SK-N-SH (cell line): ENCODE data around the gene NLN. TPM values are rescaled to one million over a fixed set of nuclear protein-coding genes. Genes with fewer than 3 reads are reported as not detected.

Experiments used
- CTCF ChIA-PET: fragments of 300-600, 350-600 bp; formaldehyde crosslinking; extraction: SDS; loops from one replicate; lab custom pipeline; 2021; lab: Yijun Ruan, JAX
- POLR2A ChIA-PET: fragments of 350-600 bp; sonication (Branson Sonifier 250); formaldehyde crosslinking; extraction: SDS; loops from one replicate; lab custom pipeline; 2020; ENCODE audit warnings: antibody characterized with exemption, inconsistent platforms; lab: Yijun Ruan, JAX
- DNase-seq: peaks from one replicate; pipeline ENCODE4 v3.0.0; 2012
- H2AFZ ChIP-seq: fragments of 200-600 bp; sonication (generic); 2 replicates; pipeline ENCODE4 v1.8.1; 2016; ENCODE audit warnings: antibody characterized with exemption, mild to moderate bottlenecking, low read depth
- H3F3A ChIP-seq: fragments of 200-600 bp; sonication (generic); replicated peaks from 2 replicates; pipeline ENCODE3; 2016; ENCODE audit warnings: antibody characterized with exemption, mild to moderate bottlenecking; ENCODE audit not compliant: insufficient read depth
- H3K27ac ChIP-seq, 2 experiments: fragments of 200-500 bp in 1 of 2; fragments of 200-600 bp in 1 of 2; sonication (Bioruptor generic) in 1 of 2; sonication (generic), shearing (Covaris generic) in 1 of 2; 2 replicates each; pipeline versions ENCODE4 v1.5.1 to v1.6.1; 2014 to 2016; ENCODE audit warnings: low read depth in 2 of 2, inconsistent platforms in 1 of 2, low read length in 1 of 2, mild to moderate bottlenecking in 1 of 2, mixed read lengths in 1 of 2
- H3K27me3 ChIP-seq: fragments of 200-600 bp; sonication (generic), shearing (Covaris generic); 2 replicates; pipeline ENCODE4 v1.6.1; 2016; ENCODE audit warnings: mixed run types; ENCODE audit not compliant: insufficient read depth
- H3K36me3 ChIP-seq, 2 experiments: fragments of 200-500 bp in 1 of 2; fragments of 200-600 bp in 1 of 2; sonication (Bioruptor generic) in 1 of 2; sonication (generic) in 1 of 2; replicated peaks in 1 of 2; 2 replicates each; pipeline versions ENCODE3 to v1.5.1; 2014 to 2016; ENCODE audit warnings: low read length in 1 of 2, mild to moderate bottlenecking in 1 of 2; ENCODE audit not compliant: insufficient read depth in 2 of 2, control insufficient read depth in 1 of 2
- H3K4me1 ChIP-seq, 2 experiments: fragments of 200-500 bp in 1 of 2; fragments of 200-600 bp in 1 of 2; sonication (Bioruptor generic) in 1 of 2; sonication (generic), shearing (Covaris generic) in 1 of 2; 2 replicates each; pipeline versions ENCODE4 v1.5.1 to v1.6.1; 2014 to 2016; ENCODE audit warnings: low read depth in 1 of 2, low read length in 1 of 2, mixed run types in 1 of 2; ENCODE audit not compliant: insufficient read depth in 2 of 2, control insufficient read depth in 1 of 2
- H3K4me2 ChIP-seq: fragments of 200-600 bp; sonication (generic), shearing (Covaris generic); 2 replicates; pipeline ENCODE4 v1.6.1; 2017; ENCODE audit warnings: mixed run types
- H3K4me3 ChIP-seq, 2 experiments: fragments of 200-500 bp in 1 of 2; fragments of 200-600 bp in 1 of 2; sonication (Bioruptor generic) in 1 of 2; sonication (generic), shearing (Covaris generic) in 1 of 2; 2 replicates each; pipeline versions ENCODE4 v1.5.1 to v1.8.1; 2014 to 2016; ENCODE audit warnings: low read depth in 2 of 2, inconsistent platforms in 1 of 2, low read length in 1 of 2, mild to moderate bottlenecking in 1 of 2, mixed read lengths in 1 of 2, moderate library complexity in 1 of 2
- H3K79me2 ChIP-seq: fragments of 200-600 bp; sonication (generic); 2 replicates; pipeline ENCODE4 v1.8.1; 2017; ENCODE audit warnings: mild to moderate bottlenecking; ENCODE audit not compliant: insufficient read depth
- H3K9ac ChIP-seq: fragments of 200-600 bp; sonication (generic); 2 replicates; pipeline ENCODE4 v1.6.1; 2017; ENCODE audit warnings: mixed run types
- H3K9me2 ChIP-seq: fragments of 200-600 bp; sonication (generic); 2 replicates; pipeline ENCODE4 v1.6.1; 2017; ENCODE audit warnings: mixed run types
- H3K9me3 ChIP-seq: fragments of 200-600 bp; sonication (generic); 2 replicates; pipeline ENCODE4 v1.6.1; 2017; ENCODE audit warnings: mixed run types, mild to moderate bottlenecking, moderate library complexity
- H4K20me1 ChIP-seq: fragments of 200-600 bp; sonication (generic); 2 replicates; pipeline ENCODE4 v1.6.1; 2017; ENCODE audit warnings: mild to moderate bottlenecking, mixed run types; ENCODE audit not compliant: insufficient read depth
- ELF1 ChIP-seq: IDR thresholded peaks from 2 replicates; pipeline ENCODE4 v1.4.0; 2012
- EZH2phosphoT487 ChIP-seq: fragments of 200-600 bp; sonication (generic); IDR thresholded peaks from 2 replicates; pipeline ENCODE4 v1.6.1; 2017; ENCODE audit warnings: low read depth, mixed run types, mild to moderate bottlenecking, antibody characterized with exemption, moderate library complexity, borderline replicate concordance
- FOXM1 ChIP-seq: IDR thresholded peaks from 2 replicates; pipeline ENCODE4 v1.4.0; 2012; ENCODE audit warnings: low read depth, mild to moderate bottlenecking
- GABPA ChIP-seq: IDR thresholded peaks from 2 replicates; pipeline ENCODE4 v1.4.0; 2012; ENCODE audit warnings: low read depth, mild to moderate bottlenecking
- MEF2A ChIP-seq: IDR thresholded peaks from 2 replicates; pipeline ENCODE4 v1.4.0; 2012; ENCODE audit warnings: low read depth, borderline replicate concordance
- NRF1 ChIP-seq: IDR thresholded peaks from 2 replicates; pipeline ENCODE4 v1.6.1; 2012; ENCODE audit warnings: low read depth, mild to moderate bottlenecking, low read length
- POLR2AphosphoS5 ChIP-seq: IDR thresholded peaks from 2 replicates; pipeline ENCODE4 v1.6.1; 2012; ENCODE audit warnings: low read depth, low read length
- RCOR1 ChIP-seq: fragments of 150-350 bp; IDR thresholded peaks from 2 replicates; pipeline ENCODE4 v1.6.1; 2017; ENCODE audit warnings: antibody characterized with exemption, low read length
- RFX5 ChIP-seq: IDR thresholded peaks from 2 replicates; pipeline ENCODE4 v1.6.1; 2012; ENCODE audit warnings: mild to moderate bottlenecking, improper control_type of control experiment, low read length
- SIN3A ChIP-seq: IDR thresholded peaks from 2 replicates; pipeline ENCODE4 v1.6.1; 2012; ENCODE audit warnings: low read depth, mild to moderate bottlenecking, low read length, moderate library complexity, borderline replicate concordance
- TCF12 ChIP-seq: IDR thresholded peaks from 2 replicates; pipeline ENCODE4 v1.4.0; 2012
- TEAD4 ChIP-seq: IDR thresholded peaks from 2 replicates; pipeline ENCODE4 v1.4.0; 2012; ENCODE audit warnings: mild to moderate bottlenecking, borderline replicate concordance; ENCODE audit not compliant: insufficient read depth
- YY1 ChIP-seq: IDR thresholded peaks from 2 replicates; pipeline ENCODE4 v1.4.0; 2012; ENCODE audit warnings: low read depth, mild to moderate bottlenecking
- WGBS: methylation state at CpG from one replicate; pipeline ENCODE4 v1.1.6; 2017; ENCODE audit warnings: low lambda C conversion rate; 5-methylcytosine and 5-hydroxymethylcytosine counted together
- polyA plus RNA-seq, 3 experiments: library from polyadenylated mRNA; depleted of rRNA; stranded (reverse); fragments of >200 nt; gene quantifications; 2 replicates each; pipeline ENCODE4 v1.2.3, GENCODE V29; 2012
- TF ChIP-seq, protein P1 (sequence below): IDR thresholded peaks from 2 replicates; pipeline ENCODE4 v1.6.1; 2012; ENCODE audit warnings: mild to moderate bottlenecking, low read depth, low read length, moderate library complexity
- TF ChIP-seq, protein P2 (sequence below): IDR thresholded peaks from 2 replicates; pipeline ENCODE4 v1.4.0; 2012; ENCODE audit warnings: low read depth
- TF ChIP-seq, protein P3 (sequence below): fragments of 150-350 bp; IDR thresholded peaks from 2 replicates; pipeline ENCODE4 v1.6.1; 2016; ENCODE audit warnings: mild to moderate bottlenecking, low read depth, low read length
- TF ChIP-seq, protein P4 (sequence below): fragments of 200-600 bp; sonication (generic); IDR thresholded peaks from 2 replicates; pipeline ENCODE4 v1.6.1; 2017; ENCODE audit warnings: antibody characterized with exemption, mild to moderate bottlenecking, moderate library complexity
- TF ChIP-seq, protein P5 (sequence below): IDR thresholded peaks from 2 replicates; pipeline ENCODE4; 2012
- TF ChIP-seq, protein P6 (sequence below): IDR thresholded peaks from 2 replicates; pipeline ENCODE4 v1.4.0; 2012; ENCODE audit warnings: low read depth, borderline replicate concordance
- TF ChIP-seq, protein P7 (sequence below): IDR thresholded peaks from 2 replicates; pipeline ENCODE4 v1.4.0; 2012; ENCODE audit warnings: low read depth, borderline replicate concordance

Gene NLN
- polyA plus RNA-seq, 1 of the 3 experiments (the other 2 are of a cell fraction): 17.1 TPM

DNA sequence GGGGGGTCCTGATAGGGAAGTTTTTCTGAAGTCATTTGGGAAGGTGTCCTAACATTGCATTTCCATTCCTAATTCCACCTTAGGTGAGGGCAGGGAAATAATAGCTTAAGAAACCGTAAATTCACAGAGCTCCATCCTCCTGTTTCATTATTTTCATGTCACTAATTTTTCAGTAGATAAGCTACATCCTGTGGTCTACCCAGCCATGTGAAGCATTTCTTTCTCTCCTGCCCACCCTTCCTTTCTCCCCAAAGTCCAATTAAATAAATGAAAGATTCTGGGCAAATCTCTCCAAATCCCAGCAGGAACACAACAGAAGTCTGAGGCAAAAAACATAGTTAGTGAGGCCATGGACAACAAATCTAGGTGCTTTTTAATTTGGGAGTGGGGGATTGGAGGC lies 109.3 kb downstream of the NLN start:
- Histone ChIP-seq H3K4me2 (no peak overlapping the region), H3K27me3 (no peaks in the 10 kb centered on the region), H3K79me2 (no peaks in the 10 kb centered on the region), H4K20me1 (no peaks in the 10 kb centered on the region), H2AFZ (no peak overlapping the region), H3K4me3 (no peak overlapping the region), H3K9me2 (no peaks in the 10 kb centered on the region), H3K9me3 (no peaks in the 10 kb centered on the region), H3F3A (peaks cover 22% of the 10 kb centered on the region), H3K27ac (peak overlapping the region in 1 of 2 experiments; percentile 25; a peak in 1 of 4 replicates), H3K4me1 (peaks cover 14 to 27% of the 10 kb centered on the region in 2 experiments; a peak in 3 of 4 replicates), H3K9ac (no peak overlapping the region), H3K36me3 (no peaks in the 10 kb centered on the region)
- 70% methylated on average over 1 of the region's 1 CpG for WGBS
- ChIA-PET CTCF (interaction anchor here (0.6 to 1.3 kb wide), 3 partner anchors 10 to 74 kb away, joined by 3 read pairs; no protein-coding TSS in a partner anchor), POLR2A (no interaction called here)
- no peak for DNase-seq
- no peak for TF ChIP-seq NRF1
- TF ChIP-seq, protein P1, sequence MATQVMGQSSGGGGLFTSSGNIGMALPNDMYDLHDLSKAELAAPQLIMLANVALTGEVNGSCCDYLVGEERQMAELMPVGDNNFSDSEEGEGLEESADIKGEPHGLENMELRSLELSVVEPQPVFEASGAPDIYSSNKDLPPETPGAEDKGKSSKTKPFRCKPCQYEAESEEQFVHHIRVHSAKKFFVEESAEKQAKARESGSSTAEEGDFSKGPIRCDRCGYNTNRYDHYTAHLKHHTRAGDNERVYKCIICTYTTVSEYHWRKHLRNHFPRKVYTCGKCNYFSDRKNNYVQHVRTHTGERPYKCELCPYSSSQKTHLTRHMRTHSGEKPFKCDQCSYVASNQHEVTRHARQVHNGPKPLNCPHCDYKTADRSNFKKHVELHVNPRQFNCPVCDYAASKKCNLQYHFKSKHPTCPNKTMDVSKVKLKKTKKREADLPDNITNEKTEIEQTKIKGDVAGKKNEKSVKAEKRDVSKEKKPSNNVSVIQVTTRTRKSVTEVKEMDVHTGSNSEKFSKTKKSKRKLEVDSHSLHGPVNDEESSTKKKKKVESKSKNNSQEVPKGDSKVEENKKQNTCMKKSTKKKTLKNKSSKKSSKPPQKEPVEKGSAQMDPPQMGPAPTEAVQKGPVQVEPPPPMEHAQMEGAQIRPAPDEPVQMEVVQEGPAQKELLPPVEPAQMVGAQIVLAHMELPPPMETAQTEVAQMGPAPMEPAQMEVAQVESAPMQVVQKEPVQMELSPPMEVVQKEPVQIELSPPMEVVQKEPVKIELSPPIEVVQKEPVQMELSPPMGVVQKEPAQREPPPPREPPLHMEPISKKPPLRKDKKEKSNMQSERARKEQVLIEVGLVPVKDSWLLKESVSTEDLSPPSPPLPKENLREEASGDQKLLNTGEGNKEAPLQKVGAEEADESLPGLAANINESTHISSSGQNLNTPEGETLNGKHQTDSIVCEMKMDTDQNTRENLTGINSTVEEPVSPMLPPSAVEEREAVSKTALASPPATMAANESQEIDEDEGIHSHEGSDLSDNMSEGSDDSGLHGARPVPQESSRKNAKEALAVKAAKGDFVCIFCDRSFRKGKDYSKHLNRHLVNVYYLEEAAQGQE: no peak
- TF ChIP-seq GABPA: no peak
- TF ChIP-seq, protein P2, sequence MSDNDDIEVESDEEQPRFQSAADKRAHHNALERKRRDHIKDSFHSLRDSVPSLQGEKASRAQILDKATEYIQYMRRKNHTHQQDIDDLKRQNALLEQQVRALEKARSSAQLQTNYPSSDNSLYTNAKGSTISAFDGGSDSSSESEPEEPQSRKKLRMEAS: no peak
- TF ChIP-seq SIN3A: no peak
- TF ChIP-seq, protein P3, sequence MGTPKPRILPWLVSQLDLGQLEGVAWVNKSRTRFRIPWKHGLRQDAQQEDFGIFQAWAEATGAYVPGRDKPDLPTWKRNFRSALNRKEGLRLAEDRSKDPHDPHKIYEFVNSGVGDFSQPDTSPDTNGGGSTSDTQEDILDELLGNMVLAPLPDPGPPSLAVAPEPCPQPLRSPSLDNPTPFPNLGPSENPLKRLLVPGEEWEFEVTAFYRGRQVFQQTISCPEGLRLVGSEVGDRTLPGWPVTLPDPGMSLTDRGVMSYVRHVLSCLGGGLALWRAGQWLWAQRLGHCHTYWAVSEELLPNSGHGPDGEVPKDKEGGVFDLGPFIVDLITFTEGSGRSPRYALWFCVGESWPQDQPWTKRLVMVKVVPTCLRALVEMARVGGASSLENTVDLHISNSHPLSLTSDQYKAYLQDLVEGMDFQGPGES: no peak
- TF ChIP-seq TCF12: no peak
- TF ChIP-seq ELF1: no peak
- no peak for TF ChIP-seq MEF2A
- TF ChIP-seq YY1: no peak
- TF ChIP-seq RFX5: no peak
- no peak for TF ChIP-seq POLR2AphosphoS5
- TF ChIP-seq, protein P4, sequence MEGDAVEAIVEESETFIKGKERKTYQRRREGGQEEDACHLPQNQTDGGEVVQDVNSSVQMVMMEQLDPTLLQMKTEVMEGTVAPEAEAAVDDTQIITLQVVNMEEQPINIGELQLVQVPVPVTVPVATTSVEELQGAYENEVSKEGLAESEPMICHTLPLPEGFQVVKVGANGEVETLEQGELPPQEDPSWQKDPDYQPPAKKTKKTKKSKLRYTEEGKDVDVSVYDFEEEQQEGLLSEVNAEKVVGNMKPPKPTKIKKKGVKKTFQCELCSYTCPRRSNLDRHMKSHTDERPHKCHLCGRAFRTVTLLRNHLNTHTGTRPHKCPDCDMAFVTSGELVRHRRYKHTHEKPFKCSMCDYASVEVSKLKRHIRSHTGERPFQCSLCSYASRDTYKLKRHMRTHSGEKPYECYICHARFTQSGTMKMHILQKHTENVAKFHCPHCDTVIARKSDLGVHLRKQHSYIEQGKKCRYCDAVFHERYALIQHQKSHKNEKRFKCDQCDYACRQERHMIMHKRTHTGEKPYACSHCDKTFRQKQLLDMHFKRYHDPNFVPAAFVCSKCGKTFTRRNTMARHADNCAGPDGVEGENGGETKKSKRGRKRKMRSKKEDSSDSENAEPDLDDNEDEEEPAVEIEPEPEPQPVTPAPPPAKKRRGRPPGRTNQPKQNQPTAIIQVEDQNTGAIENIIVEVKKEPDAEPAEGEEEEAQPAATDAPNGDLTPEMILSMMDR: no peak
- TF ChIP-seq, protein P5, sequence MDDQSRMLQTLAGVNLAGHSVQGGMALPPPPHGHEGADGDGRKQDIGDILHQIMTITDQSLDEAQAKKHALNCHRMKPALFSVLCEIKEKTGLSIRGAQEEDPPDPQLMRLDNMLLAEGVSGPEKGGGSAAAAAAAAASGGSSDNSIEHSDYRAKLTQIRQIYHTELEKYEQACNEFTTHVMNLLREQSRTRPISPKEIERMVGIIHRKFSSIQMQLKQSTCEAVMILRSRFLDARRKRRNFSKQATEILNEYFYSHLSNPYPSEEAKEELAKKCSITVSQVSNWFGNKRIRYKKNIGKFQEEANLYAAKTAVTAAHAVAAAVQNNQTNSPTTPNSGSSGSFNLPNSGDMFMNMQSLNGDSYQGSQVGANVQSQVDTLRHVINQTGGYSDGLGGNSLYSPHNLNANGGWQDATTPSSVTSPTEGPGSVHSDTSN: no peak
- TF ChIP-seq EZH2phosphoT487: no peak
- TF ChIP-seq RCOR1: no peak
- no peak for TF ChIP-seq TEAD4
- TF ChIP-seq, protein P6, sequence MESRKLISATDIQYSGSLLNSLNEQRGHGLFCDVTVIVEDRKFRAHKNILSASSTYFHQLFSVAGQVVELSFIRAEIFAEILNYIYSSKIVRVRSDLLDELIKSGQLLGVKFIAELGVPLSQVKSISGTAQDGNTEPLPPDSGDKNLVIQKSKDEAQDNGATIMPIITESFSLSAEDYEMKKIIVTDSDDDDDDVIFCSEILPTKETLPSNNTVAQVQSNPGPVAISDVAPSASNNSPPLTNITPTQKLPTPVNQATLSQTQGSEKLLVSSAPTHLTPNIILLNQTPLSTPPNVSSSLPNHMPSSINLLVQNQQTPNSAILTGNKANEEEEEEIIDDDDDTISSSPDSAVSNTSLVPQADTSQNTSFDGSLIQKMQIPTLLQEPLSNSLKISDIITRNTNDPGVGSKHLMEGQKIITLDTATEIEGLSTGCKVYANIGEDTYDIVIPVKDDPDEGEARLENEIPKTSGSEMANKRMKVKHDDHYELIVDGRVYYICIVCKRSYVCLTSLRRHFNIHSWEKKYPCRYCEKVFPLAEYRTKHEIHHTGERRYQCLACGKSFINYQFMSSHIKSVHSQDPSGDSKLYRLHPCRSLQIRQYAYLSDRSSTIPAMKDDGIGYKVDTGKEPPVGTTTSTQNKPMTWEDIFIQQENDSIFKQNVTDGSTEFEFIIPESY: no peak
- TF ChIP-seq FOXM1: no peak
- TF ChIP-seq, protein P7, sequence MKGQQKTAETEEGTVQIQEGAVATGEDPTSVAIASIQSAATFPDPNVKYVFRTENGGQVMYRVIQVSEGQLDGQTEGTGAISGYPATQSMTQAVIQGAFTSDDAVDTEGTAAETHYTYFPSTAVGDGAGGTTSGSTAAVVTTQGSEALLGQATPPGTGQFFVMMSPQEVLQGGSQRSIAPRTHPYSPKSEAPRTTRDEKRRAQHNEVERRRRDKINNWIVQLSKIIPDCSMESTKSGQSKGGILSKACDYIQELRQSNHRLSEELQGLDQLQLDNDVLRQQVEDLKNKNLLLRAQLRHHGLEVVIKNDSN: no peak
